ENCODE data around the gene GCH1. TPM values are rescaled to one million over a fixed set of nuclear protein-coding genes. Genes with fewer than 3 reads are reported as not detected.

GCH1 gene
- total RNA-seq, 1 experiment from 2014 or later = 7.7 TPM

DNA sequence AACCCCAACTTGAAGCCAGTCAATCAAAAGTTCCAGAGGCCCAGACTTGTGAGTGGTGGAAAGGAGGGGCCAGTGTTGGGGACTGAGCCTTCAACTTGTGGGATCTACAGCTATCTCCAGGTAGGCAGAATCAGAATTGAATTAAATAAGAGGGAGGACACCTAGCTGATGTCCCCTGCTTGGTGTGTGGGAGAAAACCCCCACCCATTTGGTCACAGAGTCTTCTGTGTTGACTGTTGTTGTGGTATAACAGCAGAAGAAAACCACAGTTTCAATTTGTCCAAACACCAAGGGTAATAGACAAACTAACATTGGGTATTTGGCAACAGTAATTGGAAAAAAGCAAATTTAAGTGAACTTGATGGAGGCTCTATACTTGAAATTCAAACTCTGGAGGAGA is 3.4 kb upstream of the GCH1 start:
- TF ChIP-seq, protein P1, sequence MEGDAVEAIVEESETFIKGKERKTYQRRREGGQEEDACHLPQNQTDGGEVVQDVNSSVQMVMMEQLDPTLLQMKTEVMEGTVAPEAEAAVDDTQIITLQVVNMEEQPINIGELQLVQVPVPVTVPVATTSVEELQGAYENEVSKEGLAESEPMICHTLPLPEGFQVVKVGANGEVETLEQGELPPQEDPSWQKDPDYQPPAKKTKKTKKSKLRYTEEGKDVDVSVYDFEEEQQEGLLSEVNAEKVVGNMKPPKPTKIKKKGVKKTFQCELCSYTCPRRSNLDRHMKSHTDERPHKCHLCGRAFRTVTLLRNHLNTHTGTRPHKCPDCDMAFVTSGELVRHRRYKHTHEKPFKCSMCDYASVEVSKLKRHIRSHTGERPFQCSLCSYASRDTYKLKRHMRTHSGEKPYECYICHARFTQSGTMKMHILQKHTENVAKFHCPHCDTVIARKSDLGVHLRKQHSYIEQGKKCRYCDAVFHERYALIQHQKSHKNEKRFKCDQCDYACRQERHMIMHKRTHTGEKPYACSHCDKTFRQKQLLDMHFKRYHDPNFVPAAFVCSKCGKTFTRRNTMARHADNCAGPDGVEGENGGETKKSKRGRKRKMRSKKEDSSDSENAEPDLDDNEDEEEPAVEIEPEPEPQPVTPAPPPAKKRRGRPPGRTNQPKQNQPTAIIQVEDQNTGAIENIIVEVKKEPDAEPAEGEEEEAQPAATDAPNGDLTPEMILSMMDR (conservative IDR thresholded peaks at IDR 0.05; ENCODE audit: low read depth, low read length) = no peak
- no peak for TF ChIP-seq EZH2 (IDR thresholded peaks at IDR 0.05; ENCODE audit: borderline replicate concordance, low read depth, low read length, poor library complexity, severe bottlenecking)
- Histone ChIP-seq H3K9me3 (ENCODE audit: low read depth, low read length, poor library complexity, severe bottlenecking) (no peaks in the 10 kb centered on the region), H3K27me3 (replicated peaks; ENCODE audit: insufficient read depth, low read depth, low read length, poor library complexity) (no peaks in the 10 kb centered on the region), H3K4me3 (ENCODE audit: low read depth, low read length, poor library complexity, severe bottlenecking) (no peak overlapping the region), H3K36me3 (ENCODE audit: insufficient read depth, low read length, poor library complexity, severe bottlenecking) (no peaks in the 10 kb centered on the region), H3K27ac (ENCODE audit: low read depth, low read length, poor library complexity, severe bottlenecking) (no peak overlapping the region), H3K4me1 (ENCODE audit: insufficient read depth, low read length, poor library complexity, severe bottlenecking) (peaks cover 4% of the 10 kb centered on the region)
- intact Hi-C loops (cut with micrococcal nuclease; ENCODE audit: unreplicated experiment) = no loop called here
- no peak for DNase-seq (ENCODE audit: low spot score)
- ChIA-PET CTCF (no interaction called here), POLR2A (ENCODE audit: low non-redundant PET) (no interaction called here)
- no TSS peak for BruUV-seq (replicated peaks)

DNA sequence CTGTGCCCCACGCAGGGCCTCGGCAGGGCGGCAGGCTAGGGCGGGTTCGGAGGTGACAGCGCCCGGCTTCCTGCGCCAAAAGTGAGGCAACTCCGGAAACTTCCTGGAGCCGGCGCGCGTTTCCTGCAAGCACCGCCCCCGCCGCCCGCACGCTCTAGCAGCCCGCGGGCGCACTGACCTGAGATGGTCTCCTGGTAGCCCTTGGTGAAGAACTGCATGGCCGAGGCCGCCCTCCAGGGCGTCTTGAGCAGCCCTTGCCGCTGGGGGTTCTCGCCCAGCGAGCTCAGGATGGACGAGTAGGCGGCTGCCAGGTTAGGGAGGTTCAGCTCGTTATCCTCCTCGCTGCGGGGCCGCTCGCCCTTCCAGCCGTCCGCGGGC is 494 bp downstream of the GCH1 start:
- ChIA-PET POLR2A (ENCODE audit: low non-redundant PET) (no interaction called here), CTCF (interaction anchor here (0.5 kb wide), 1 partner anchor 94 kb away, joined by 3 read pairs; no protein-coding TSS in a partner anchor)
- peak overlapping the region; percentile 73 for H3K4me3 ChIP-seq (ENCODE audit: low read depth, low read length, poor library complexity, severe bottlenecking)
- no peaks in the 10 kb centered on the region for H3K27me3 ChIP-seq (replicated peaks; ENCODE audit: insufficient read depth, low read depth, low read length, poor library complexity)
- intact Hi-C loops (cut with micrococcal nuclease; ENCODE audit: unreplicated experiment) = no loop called here
- H3K4me1 ChIP-seq (ENCODE audit: insufficient read depth, low read length, poor library complexity, severe bottlenecking) = peaks cover 5% of the 10 kb centered on the region
- BruUV-seq (replicated peaks) = no TSS peak
- no peaks in the 10 kb centered on the region for H3K9me3 ChIP-seq (ENCODE audit: low read depth, low read length, poor library complexity, severe bottlenecking)
- peak; percentile 73 for DNase-seq (ENCODE audit: low spot score)
- H3K36me3 ChIP-seq (ENCODE audit: insufficient read depth, low read length, poor library complexity, severe bottlenecking) = no peaks in the 10 kb centered on the region
- H3K27ac ChIP-seq (ENCODE audit: low read depth, low read length, poor library complexity, severe bottlenecking) = no peak overlapping the region
- TF ChIP-seq, protein P1 (conservative IDR thresholded peaks at IDR 0.05; ENCODE audit: low read depth, low read length) = no peak
- TF ChIP-seq EZH2 (IDR thresholded peaks at IDR 0.05; ENCODE audit: borderline replicate concordance, low read depth, low read length, poor library complexity, severe bottlenecking) = no peak

DNA sequence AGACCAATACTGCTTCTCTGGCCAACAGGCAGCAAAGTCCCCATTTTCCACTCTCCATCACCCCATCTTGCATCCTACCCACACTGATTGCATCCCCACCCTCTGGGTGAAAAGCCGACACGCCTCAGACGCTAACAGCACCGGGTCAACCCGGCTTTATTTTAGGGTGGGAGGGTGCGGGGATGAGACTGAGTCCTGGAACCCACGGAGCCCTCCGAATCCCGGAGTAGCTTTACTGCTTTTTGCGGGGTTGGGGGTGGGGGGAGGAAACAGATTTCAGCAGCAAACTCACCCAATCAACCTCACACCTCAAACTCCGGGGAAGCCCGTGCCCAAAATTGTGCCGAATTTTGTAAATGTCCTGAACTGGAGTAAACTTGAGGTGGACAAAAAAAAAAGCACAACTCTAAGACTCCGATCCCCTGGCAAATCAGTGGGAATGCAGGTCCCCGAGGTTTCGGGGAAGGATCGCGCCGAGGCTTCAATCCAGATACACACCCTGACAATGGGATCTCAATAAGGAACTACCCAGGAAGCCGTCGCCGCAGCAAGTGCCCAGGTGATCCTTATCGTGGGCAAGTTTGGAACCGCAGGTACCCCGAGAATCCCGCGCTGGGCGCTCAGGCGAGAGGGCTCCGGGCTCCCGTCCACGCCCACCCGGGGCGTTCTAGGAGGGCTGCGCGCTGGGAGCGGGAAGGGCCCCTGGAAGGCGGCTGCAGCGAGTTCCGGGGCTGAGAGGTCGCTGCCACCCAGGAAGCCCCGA is 1.1 kb downstream of the GCH1 start:
- no peaks in the 10 kb centered on the region for H3K9me3 ChIP-seq (ENCODE audit: low read depth, low read length, poor library complexity, severe bottlenecking)
- peak; percentile 26 for DNase-seq (ENCODE audit: low spot score)
- intact Hi-C loops (cut with micrococcal nuclease; ENCODE audit: unreplicated experiment) = no loop called here
- TF ChIP-seq EZH2 (IDR thresholded peaks at IDR 0.05; ENCODE audit: borderline replicate concordance, low read depth, low read length, poor library complexity, severe bottlenecking) = no peak
- TF ChIP-seq, protein P1 (conservative IDR thresholded peaks at IDR 0.05; ENCODE audit: low read depth, low read length) = no peak
- H3K27ac ChIP-seq (ENCODE audit: low read depth, low read length, poor library complexity, severe bottlenecking) = no peak overlapping the region
- no TSS peak for BruUV-seq (replicated peaks)
- peaks cover 5% of the 10 kb centered on the region for H3K4me1 ChIP-seq (ENCODE audit: insufficient read depth, low read length, poor library complexity, severe bottlenecking)
- ChIA-PET CTCF (interaction anchor here (0.5 to 0.6 kb wide), 2 partner anchors 94 to 478 kb away, joined by 3 read pairs; no protein-coding TSS in a partner anchor), POLR2A (ENCODE audit: low non-redundant PET) (no interaction called here)
- H3K27me3 ChIP-seq (replicated peaks; ENCODE audit: insufficient read depth, low read depth, low read length, poor library complexity) = no peaks in the 10 kb centered on the region
- peak overlapping the region; percentile 73 for H3K4me3 ChIP-seq (ENCODE audit: low read depth, low read length, poor library complexity, severe bottlenecking)
- H3K36me3 ChIP-seq (ENCODE audit: insufficient read depth, low read length, poor library complexity, severe bottlenecking) = no peaks in the 10 kb centered on the region
